CD4-positive, alpha-beta T cell treated with Interleukin-12 subunit alpha and Interleukin-12 subunit beta, for 1 hour (primary cell): ENCODE data around the gene IGLON5.
A peak's percentile ranks its signal among the peaks of the same experiment; 100 is the strongest.

Source experiments
- DNase-seq: peaks from one replicate; pipeline ENCODE4 v3.0.0-alpha.2; 2020

IGLON5 gene

GRCh38 chr19:51339687-51340656 lies 28.5 kb downstream of the IGLON5 start:
- DNase-seq: peak; percentile 92

GRCh38 chr19:51341066-51341465 lies 29.6 kb downstream of the IGLON5 start:
- no peak for DNase-seq

- DNase-seq: no peak
These were observed 30.6 kb downstream of the IGLON5 start, which contains the start of gene VSIG10L for GRCh38 chr19:51341976-51342580. Gene VSIG10L, minus strand, starts transcription at chr19:51342139. Its CDS starts 15 bp downstream, at chr19:51342124.

- DNase-seq: no peak
These were observed 31.5 kb downstream of the IGLON5 start for GRCh38 chr19:51342631-51343569.

GRCh38 chr19:51345076-51345620 lies 33.7 kb downstream of the IGLON5 start:
- DNase-seq: no peak

GRCh38 chr19:51346742-51347141 lies 35.3 kb downstream of the IGLON5 start:
- DNase-seq: no peak

GRCh38 chr19:51347209-51347928 lies 35.9 kb downstream of the IGLON5 start:
- no peak for DNase-seq

- no peak for DNase-seq
These were observed 40.0 kb downstream of the IGLON5 start for GRCh38 chr19:51351266-51351990.

- DNase-seq: no peak
These were observed 41.4 kb downstream of the IGLON5 start for GRCh38 chr19:51352783-51353360.

- no peak for DNase-seq
These were observed 42.8 kb downstream of the IGLON5 start for GRCh38 chr19:51354103-51354741.

- peak; percentile 32 for DNase-seq
These were observed 43.3 kb downstream of the IGLON5 start for GRCh38 chr19:51354742-51355148.

- DNase-seq: no peak
These were observed 44.8 kb downstream of the IGLON5 start for GRCh38 chr19:51356159-51356801.

- DNase-seq: no peak
These were observed 46.5 kb downstream of the IGLON5 start for GRCh38 chr19:51357952-51358351.

- DNase-seq: no peak
These were observed 47.9 kb downstream of the IGLON5 start for GRCh38 chr19:51359294-51359693.

- no peak for DNase-seq
These were observed 49.8 kb downstream of the IGLON5 start for GRCh38 chr19:51361239-51361638.

GRCh38 chr19:51364200-51365106 lies 53.0 kb downstream of the IGLON5 start:
- no peak for DNase-seq

GRCh38 chr19:51365211-51365964 lies 53.9 kb downstream of the IGLON5 start:
- peak; percentile 38 for DNase-seq

- no peak for DNase-seq
These were observed 54.5 kb downstream of the IGLON5 start, which contains the start of gene ETFB for GRCh38 chr19:51365965-51366388. Gene ETFB, minus strand, starts transcription at chr19:51366388. Its CDS starts 62 bp downstream, at chr19:51366326.
